Measurements from ENCODE around the gene ITGB6.

The ITGB6 gene

GRCh38 chr2:160145471-160145870 lies 54.6 kb downstream of the ITGB6 start:
- TF ChIP-seq CTCF (IDR thresholded peaks at IDR 0.05; ENCODE audit: insufficient read depth, missing control alignments) = no peak
- FAIRE-seq = no peak
- DNase-seq (ENCODE audit: insufficient read length, low spot score) = no peak

GRCh38 chr2:160144280-160144990 lies 55.6 kb downstream of the ITGB6 start:
- FAIRE-seq = no peak
- no peak for DNase-seq (ENCODE audit: insufficient read length, low spot score)
- no peak for TF ChIP-seq CTCF (IDR thresholded peaks at IDR 0.05; ENCODE audit: insufficient read depth, missing control alignments)

GRCh38 chr2:160142472-160142871 lies 57.6 kb downstream of the ITGB6 start:
- DNase-seq (ENCODE audit: insufficient read length, low spot score) (no peak), FAIRE-seq (no peak)
- no peak for TF ChIP-seq CTCF (IDR thresholded peaks at IDR 0.05; ENCODE audit: insufficient read depth, missing control alignments)

GRCh38 chr2:160141912-160142311 lies 58.2 kb downstream of the ITGB6 start:
- DNase-seq (ENCODE audit: insufficient read length, low spot score) = no peak
- FAIRE-seq = no peak
- no peak for TF ChIP-seq CTCF (IDR thresholded peaks at IDR 0.05; ENCODE audit: insufficient read depth, missing control alignments)

- no peak for FAIRE-seq
- no peak for TF ChIP-seq CTCF (IDR thresholded peaks at IDR 0.05; ENCODE audit: insufficient read depth, missing control alignments)
- DNase-seq (ENCODE audit: insufficient read length, low spot score) = no peak
These were observed 58.7 kb downstream of the ITGB6 start for GRCh38 chr2:160141419-160141818.

- FAIRE-seq (no peak), DNase-seq (ENCODE audit: insufficient read length, low spot score) (no peak)
- no peak for TF ChIP-seq CTCF (IDR thresholded peaks at IDR 0.05; ENCODE audit: insufficient read depth, missing control alignments)
These were observed 59.6 kb downstream of the ITGB6 start for GRCh38 chr2:160140471-160140870.

GRCh38 chr2:160139991-160140390 lies 60.1 kb downstream of the ITGB6 start:
- FAIRE-seq = no peak
- no peak for DNase-seq (ENCODE audit: insufficient read length, low spot score)
- TF ChIP-seq CTCF (IDR thresholded peaks at IDR 0.05; ENCODE audit: insufficient read depth, missing control alignments) = no peak
